HUES64 (cell line): Measurements from ENCODE around the gene LMO3.

Experiments used
- H3K27ac ChIP-seq: 2 replicates; pipeline ENCODE4 v1.7.0; 2013; ENCODE audit warnings: low read depth, low read length, inconsistent platforms
- H3K27me3 ChIP-seq: 2 replicates; pipeline ENCODE4 v1.6.1; 2013; ENCODE audit warnings: mild to moderate bottlenecking, low read length; ENCODE audit not compliant: insufficient read depth
- H3K36me3 ChIP-seq: 2 replicates; pipeline ENCODE4 v1.6.1; 2013; ENCODE audit warnings: mild to moderate bottlenecking, low read length; ENCODE audit not compliant: insufficient read depth
- H3K4me1 ChIP-seq: 2 replicates; pipeline ENCODE4 v1.6.1; 2013; ENCODE audit warnings: mild to moderate bottlenecking, low read length, moderate library complexity; ENCODE audit not compliant: insufficient read depth
- H3K4me3 ChIP-seq: 2 replicates; pipeline ENCODE4 v1.5.1; 2013; ENCODE audit warnings: mild to moderate bottlenecking, low read length, moderate library complexity
- H3K9ac ChIP-seq: 2 replicates; pipeline ENCODE4 v1.6.1; 2013; ENCODE audit warnings: mild to moderate bottlenecking, low read depth, low read length
- H3K9me3 ChIP-seq: 2 replicates; pipeline ENCODE4 v1.6.1; 2013; ENCODE audit warnings: low read depth, low read length; ENCODE audit not compliant: insufficient read depth
- WGBS: fragments of 150-250, 120-280 bp; methylation state at CpG from one replicate; pipeline ENCODE4 v1.1.7; 2013; ENCODE audit warnings: missing lambda C conversion rate; 5-methylcytosine and 5-hydroxymethylcytosine counted together

Gene LMO3

DNA sequence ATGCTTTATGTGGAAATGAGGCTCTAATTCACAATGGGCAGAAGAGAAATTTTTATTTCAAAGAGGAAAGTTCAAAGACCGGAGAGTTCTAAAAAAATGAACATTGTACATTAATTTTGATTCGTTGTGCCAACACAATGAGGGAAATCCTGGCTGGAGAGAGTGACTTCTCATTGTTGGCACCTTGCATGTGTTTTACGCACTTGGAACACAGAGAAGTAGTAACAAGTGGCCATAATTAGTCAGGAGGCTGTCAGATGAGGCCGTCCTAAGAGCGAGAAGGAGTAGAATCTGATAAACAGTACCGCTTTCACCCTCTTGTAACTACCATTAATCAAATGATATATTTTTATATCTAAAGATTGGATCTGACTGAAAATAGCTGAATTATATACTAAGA lies 6.9 kb downstream of the LMO3 start:
- H3K36me3 ChIP-seq = no peaks in the 10 kb centered on the region

DNA sequence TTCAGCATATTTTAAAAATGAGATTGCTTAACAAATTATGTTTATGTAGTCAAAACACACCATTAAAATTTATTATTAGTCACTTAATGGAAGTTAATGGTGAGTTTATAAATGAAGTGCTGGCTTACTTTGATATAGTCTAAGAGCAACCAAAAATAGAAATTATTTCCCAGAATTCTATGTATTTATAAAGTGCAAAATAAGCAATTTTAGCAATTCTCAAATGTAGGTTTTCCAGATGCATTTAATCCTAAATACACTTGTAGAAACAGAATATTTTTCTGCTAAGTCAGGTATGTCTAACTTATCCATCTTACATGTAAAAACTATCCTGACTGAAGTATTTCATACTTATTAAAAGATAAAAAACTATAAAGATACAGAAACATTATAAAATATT lies 11.2 kb downstream of the LMO3 start:
- Histone ChIP-seq H3K36me3 (no peaks in the 10 kb centered on the region), H3K9me3 (no peaks in the 10 kb centered on the region), H3K9ac (no peak overlapping the region), H3K27me3 (no peaks in the 10 kb centered on the region), H3K4me1 (peaks cover 16% of the 10 kb centered on the region), H3K4me3 (no peak overlapping the region), H3K27ac (no peak overlapping the region)

More for the DNA sequence above, 6.9 kb downstream of the LMO3 start:
- 92% methylated on average over 5 of the region's 6 CpGs for WGBS
- Histone ChIP-seq H3K27ac (no peak overlapping the region), H3K4me3 (no peak overlapping the region), H3K27me3 (peaks cover 10% of the 10 kb centered on the region), H3K9me3 (no peaks in the 10 kb centered on the region), H3K9ac (no peak overlapping the region), H3K4me1 (peaks cover 32% of the 10 kb centered on the region)

DNA sequence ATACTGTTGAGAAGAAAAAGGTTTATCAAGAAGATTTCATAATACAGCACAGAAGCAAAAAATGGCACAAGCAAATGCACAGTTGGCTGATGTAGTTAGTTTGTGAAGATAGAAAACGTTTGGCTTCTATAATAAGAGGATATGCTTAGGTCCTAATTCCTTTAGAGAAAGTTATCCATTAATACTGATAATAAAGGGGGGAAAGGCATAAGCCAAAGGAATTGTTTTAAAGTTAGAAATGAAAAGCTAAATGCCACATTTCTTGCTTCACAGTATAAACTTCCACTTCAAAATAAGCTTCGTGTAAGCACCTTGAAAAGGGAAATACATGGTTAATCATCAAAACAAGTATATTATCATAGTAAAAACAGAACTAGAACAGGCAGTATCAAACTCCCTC lies 12.4 kb downstream of the LMO3 start:
- H3K4me1 ChIP-seq = peaks cover 12% of the 10 kb centered on the region
- no peaks in the 10 kb centered on the region for H3K27me3 ChIP-seq
- no peaks in the 10 kb centered on the region for H3K9me3 ChIP-seq
- H3K4me3 ChIP-seq = no peak overlapping the region
- no peak overlapping the region for H3K9ac ChIP-seq
- WGBS = 89% methylated on average over 1 of the region's 2 CpGs
- H3K36me3 ChIP-seq = no peaks in the 10 kb centered on the region
- no peak overlapping the region for H3K27ac ChIP-seq

DNA sequence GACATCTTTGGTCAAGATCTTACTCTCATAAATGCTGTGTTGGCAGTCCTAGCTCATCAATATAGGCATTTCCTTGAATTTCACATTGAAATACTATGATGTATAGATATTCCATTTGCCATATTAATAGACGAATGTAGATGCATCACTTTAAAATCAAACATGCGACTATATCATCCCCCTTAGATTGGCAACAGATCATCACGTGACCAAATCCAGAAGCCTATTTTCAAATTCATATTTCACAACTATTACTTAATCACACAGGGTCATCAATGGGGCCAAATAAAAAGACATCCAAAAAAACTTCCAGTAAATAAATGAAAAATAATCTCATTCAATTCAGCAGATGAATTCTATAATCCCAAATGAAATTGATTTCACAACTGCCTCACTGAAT lies 15.3 kb downstream of the LMO3 start:
- H3K27ac ChIP-seq = no peak overlapping the region
- no peaks in the 10 kb centered on the region for H3K27me3 ChIP-seq
- H3K9ac ChIP-seq = no peak overlapping the region
- H3K4me3 ChIP-seq = no peak overlapping the region
- no peaks in the 10 kb centered on the region for H3K9me3 ChIP-seq
- no peaks in the 10 kb centered on the region; the same call in 1 of the 2 replicates for H3K4me1 ChIP-seq
- no peaks in the 10 kb centered on the region for H3K36me3 ChIP-seq
- 95% methylated on average over 3 of the region's 3 CpGs for WGBS

DNA sequence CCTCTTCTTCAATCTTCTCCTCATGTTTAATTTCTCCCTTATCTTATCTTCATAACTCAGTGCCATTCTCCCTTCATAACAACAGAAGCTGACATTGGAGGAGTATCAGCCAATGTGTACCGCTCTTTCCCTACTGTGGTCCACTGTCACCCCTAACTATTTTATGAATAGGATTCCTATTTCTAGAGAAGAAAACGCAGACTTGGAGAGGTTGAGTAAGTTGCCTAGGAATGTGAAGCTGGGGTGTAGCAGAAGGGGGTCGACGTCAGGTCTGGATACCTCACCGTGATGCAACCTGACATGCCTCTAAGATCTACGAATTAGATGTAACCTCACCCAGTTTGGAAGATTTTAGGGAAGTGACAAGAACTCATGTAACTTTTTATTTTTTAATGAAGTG lies 17.1 kb downstream of the LMO3 start:
- Histone ChIP-seq H3K27me3 (no peaks in the 10 kb centered on the region), H3K36me3 (no peaks in the 10 kb centered on the region), H3K4me3 (no peak overlapping the region), H3K27ac (no peak overlapping the region), H3K9ac (no peak overlapping the region), H3K9me3 (no peaks in the 10 kb centered on the region), H3K4me1 (no peaks in the 10 kb centered on the region; the same call in 1 of the 2 replicates)
- WGBS = 82% methylated on average over 6 of the region's 6 CpGs

DNA sequence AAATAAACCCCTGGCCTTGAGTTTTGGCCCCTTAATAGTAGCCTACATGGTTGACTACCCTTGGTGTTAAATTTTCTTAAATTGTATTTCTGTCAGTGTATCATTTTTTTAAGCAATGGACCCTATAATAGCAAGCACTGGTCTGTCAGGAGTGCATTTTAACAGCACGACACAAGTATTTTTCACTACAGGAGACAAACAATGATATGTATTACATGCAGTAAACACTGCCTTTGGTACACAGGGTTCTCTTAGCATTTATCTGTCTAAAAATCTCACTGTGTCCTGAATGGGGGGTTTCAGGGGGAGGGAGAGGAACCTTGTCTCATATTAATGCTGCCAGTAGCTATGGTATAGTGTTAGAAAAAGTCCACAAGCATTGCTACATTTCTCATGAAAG lies 18.4 kb downstream of the LMO3 start:
- 94% methylated on average over 1 of the region's 1 CpG for WGBS
- Histone ChIP-seq H3K4me3 (no peak overlapping the region), H3K4me1 (no peaks in the 10 kb centered on the region; the same call in 1 of the 2 replicates), H3K27ac (no peak overlapping the region), H3K9ac (no peak overlapping the region), H3K9me3 (no peaks in the 10 kb centered on the region), H3K27me3 (no peaks in the 10 kb centered on the region), H3K36me3 (no peaks in the 10 kb centered on the region)

DNA sequence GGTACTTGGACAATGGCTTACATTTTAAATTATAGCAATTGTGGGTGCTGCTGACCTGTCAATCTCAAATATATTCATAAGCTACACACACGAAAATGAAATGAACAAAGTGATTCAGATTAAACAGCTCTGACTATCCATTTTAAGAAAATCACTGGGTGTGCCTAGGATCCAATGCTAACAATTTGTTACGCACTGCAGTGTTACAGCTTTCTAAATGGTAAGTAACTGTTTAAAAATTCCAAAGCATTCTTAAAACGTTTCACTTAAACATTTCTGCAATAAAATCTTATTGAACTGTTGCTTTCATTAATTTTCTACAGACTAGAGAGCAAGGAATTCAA lies 18.9 kb downstream of the LMO3 start:
- Histone ChIP-seq H3K9ac (no peak overlapping the region), H3K27ac (no peak overlapping the region), H3K9me3 (no peaks in the 10 kb centered on the region), H3K27me3 (no peaks in the 10 kb centered on the region), H3K4me3 (no peak overlapping the region), H3K4me1 (no peaks in the 10 kb centered on the region; the same call in 1 of the 2 replicates), H3K36me3 (no peaks in the 10 kb centered on the region)
- 90% methylated on average over 3 of the region's 3 CpGs for WGBS

DNA sequence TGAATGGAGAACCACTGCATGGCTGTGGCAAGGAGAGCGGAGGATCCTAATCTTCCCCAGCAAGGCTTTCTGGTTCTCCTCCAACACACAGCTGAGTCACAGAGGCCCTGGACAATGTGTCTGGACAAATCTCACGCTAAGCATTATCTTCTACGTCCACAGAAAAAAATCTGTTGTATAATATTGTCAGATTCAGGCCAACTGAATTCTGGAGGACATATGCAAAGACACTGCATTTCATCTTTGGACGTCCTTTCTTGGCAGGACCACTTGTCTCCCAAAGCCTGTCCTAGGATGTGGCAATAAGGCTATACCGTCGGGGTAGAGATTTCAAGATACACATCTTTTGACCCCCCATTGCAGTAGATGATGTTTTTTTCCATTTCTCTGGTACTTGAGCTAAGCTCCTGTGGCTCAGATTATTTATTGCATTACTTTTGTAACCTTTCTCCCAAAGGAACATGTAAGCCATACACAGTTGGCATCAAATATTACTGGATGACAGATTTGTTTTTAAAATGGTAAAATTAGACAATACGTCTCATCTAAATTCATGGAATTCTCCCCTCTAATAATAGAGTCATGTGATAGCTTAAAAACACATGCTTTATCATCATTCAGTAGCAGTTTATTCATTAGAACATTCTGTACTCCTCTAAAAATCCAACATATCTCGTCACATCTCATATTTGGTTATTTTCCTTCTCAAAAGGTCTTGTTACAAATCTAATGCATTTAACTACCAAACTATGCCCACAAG lies 19.4 kb downstream of the LMO3 start:
- Histone ChIP-seq H3K4me1 (no peaks in the 10 kb centered on the region; the same call in 1 of the 2 replicates), H3K9ac (no peak overlapping the region), H3K36me3 (no peaks in the 10 kb centered on the region), H3K4me3 (no peak overlapping the region), H3K27ac (no peak overlapping the region), H3K9me3 (no peaks in the 10 kb centered on the region), H3K27me3 (no peaks in the 10 kb centered on the region)
- WGBS = 95% methylated on average over 8 of the region's 8 CpGs

DNA sequence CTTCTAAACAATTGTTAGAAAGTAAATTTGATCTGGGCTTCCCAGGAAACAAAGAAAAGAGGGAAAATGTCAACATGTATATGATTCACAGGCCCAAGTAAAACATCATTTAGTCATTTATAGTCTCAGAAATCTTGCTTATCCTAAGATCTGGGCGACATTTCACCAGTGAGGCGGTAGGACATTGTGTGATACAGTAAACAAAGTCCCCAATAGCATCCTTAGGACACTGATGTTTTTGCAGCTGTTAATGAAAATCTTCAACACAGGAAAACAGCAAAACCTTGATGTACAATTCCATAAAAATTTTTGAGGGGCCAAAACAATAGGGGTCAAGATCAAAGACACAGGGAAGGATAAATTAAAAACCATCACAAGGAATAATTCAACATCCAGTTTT lies 20.2 kb downstream of the LMO3 start:
- Histone ChIP-seq H3K36me3 (no peaks in the 10 kb centered on the region), H3K27ac (no peak overlapping the region), H3K9ac (no peak overlapping the region), H3K27me3 (no peaks in the 10 kb centered on the region), H3K9me3 (no peaks in the 10 kb centered on the region), H3K4me3 (no peak overlapping the region), H3K4me1 (no peaks in the 10 kb centered on the region; the same call in 1 of the 2 replicates)
- 94% methylated on average over 2 of the region's 2 CpGs for WGBS

DNA sequence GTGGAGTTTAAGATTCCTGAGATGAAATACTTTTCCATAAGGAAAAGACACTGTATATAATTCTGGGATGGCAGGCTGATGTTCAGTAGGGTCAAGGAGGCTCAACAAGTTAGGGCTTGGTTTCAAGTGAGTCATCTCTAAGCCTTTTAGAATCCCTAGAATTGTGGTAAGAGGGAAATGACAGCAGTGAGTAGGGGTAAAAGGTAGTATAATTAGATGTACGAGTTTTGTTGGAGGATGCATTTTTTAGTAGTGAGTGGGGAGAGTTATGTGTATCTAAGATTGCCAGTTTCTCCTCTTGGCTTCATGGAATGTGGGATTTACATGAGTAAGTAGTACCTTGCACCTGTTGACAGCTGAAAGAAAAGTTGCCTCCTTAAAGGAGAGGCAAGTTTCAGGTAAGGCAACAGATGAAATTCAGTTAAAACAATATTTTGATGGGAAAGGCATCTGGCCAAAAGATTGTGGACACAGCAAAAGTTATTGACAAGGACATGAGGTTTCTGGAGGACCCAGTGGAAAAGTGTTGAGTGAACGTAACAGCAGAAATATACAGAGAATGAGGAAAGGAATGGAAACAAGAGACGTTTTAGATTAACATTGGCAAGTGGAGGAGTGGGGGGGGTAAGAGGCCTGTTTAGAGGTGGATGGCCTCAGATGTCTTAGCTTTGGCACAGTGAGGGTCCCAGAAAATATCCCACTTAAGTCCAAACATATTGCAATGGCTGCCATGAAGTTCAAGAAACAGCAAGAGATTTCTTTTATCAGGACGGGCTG lies 21.8 kb downstream of the LMO3 start:
- Histone ChIP-seq H3K9me3 (no peaks in the 10 kb centered on the region), H3K27ac (no peak overlapping the region), H3K9ac (no peak overlapping the region), H3K36me3 (no peaks in the 10 kb centered on the region), H3K27me3 (no peaks in the 10 kb centered on the region), H3K4me3 (no peak overlapping the region), H3K4me1 (no peaks in the 10 kb centered on the region; the same call in 1 of the 2 replicates)
- 90% methylated on average over 4 of the region's 4 CpGs for WGBS

DNA sequence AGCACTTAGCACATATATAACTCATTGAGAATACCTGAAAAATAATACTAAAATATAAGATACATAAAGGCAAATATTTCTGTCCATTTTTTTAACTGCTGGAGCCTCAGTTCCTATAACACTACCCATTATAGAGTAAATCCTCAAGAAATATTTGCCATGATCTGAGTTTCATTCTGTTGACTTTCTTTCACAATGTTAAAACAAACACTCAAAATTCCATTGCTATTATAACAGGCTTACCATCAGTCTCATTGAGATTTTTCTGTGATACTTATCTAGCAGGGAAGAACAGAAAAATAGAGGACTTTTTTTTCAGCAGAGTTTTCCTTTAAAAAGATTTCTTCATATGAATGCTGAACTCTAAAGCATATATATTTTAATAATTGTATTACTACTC lies 24.5 kb downstream of the LMO3 start:
- no peak overlapping the region for H3K27ac ChIP-seq
- H3K9me3 ChIP-seq = no peaks in the 10 kb centered on the region
- H3K36me3 ChIP-seq = no peaks in the 10 kb centered on the region
- no peaks in the 10 kb centered on the region for H3K4me1 ChIP-seq
- H3K9ac ChIP-seq = no peak overlapping the region
- no peak overlapping the region for H3K4me3 ChIP-seq
- H3K27me3 ChIP-seq = no peaks in the 10 kb centered on the region
